Liver (tissue), 9 donors: ENCODE results near the gene HS3ST2. TPM values are rescaled to one million over a fixed set of nuclear protein-coding genes. Genes with fewer than 3 reads are reported as not detected.

Experiments
- DNase-seq: peaks from one replicate; pipeline ENCODE4 v3.0.0-alpha.2; 2017; ENCODE audit warnings: low spot score
- H3K27ac ChIP-seq, 2 donors: one replicate each; pipeline ENCODE4 v1.7.0; 2013; ENCODE audit warnings: inconsistent platforms in 2 of 2, low read length in 2 of 2, control low read depth in 1 of 2, low read depth in 1 of 2, mild to moderate bottlenecking in 1 of 2
- H3K27me3 ChIP-seq, 4 donors: one replicate each; pipeline versions ENCODE4 v1.6.1 to v1.7.0; 2013; ENCODE audit warnings: low read length in 3 of 4, inconsistent platforms in 1 of 4, mild to moderate bottlenecking in 1 of 4, moderate library complexity in 1 of 4; ENCODE audit not compliant: control insufficient read depth in 4 of 4, insufficient read depth in 4 of 4
- H3K36me3 ChIP-seq, 4 donors: one replicate each; pipeline versions ENCODE4 v1.6.1 to v1.7.0; 2013; ENCODE audit warnings: low read length in 3 of 4, mild to moderate bottlenecking in 3 of 4, low read depth in 1 of 4, moderate library complexity in 1 of 4; ENCODE audit not compliant: control insufficient read depth in 4 of 4, insufficient read depth in 3 of 4
- H3K4me1 ChIP-seq, 4 donors: one replicate each; pipeline versions ENCODE4 v1.6.1 to v1.7.0; 2013; ENCODE audit warnings: low read length in 3 of 4, mild to moderate bottlenecking in 3 of 4, moderate library complexity in 1 of 4; ENCODE audit not compliant: control insufficient read depth in 4 of 4, insufficient read depth in 4 of 4
- H3K4me3 ChIP-seq, 3 donors: one replicate each; pipeline versions ENCODE4 v1.6.1 to v1.7.0; 2013; ENCODE audit warnings: low read length in 3 of 3, control low read depth in 1 of 3, low read depth in 1 of 3, mild to moderate bottlenecking in 1 of 3
- H3K9ac ChIP-seq, 2 donors: one replicate each; pipeline ENCODE4 v1.7.0; 2013; ENCODE audit warnings: low read length in 2 of 2, mild to moderate bottlenecking in 2 of 2, moderate library complexity in 2 of 2, control low read depth in 1 of 2, low read depth in 1 of 2
- H3K9me3 ChIP-seq, 4 donors: one replicate each; pipeline versions ENCODE4 v1.6.1 to v1.7.0; 2013; ENCODE audit warnings: low read length in 3 of 4; ENCODE audit not compliant: control insufficient read depth in 4 of 4
- FOXA1 ChIP-seq: IDR thresholded peaks from 2 replicates; pipeline ENCODE4 v1.6.1; 2016; ENCODE audit warnings: antibody characterized with exemption
- FOXA2 ChIP-seq: IDR thresholded peaks from 2 replicates; pipeline ENCODE4 v1.6.1; 2016; ENCODE audit warnings: antibody characterized with exemption
- GABPA ChIP-seq, 2 donors: IDR thresholded peaks in 1 of 2; conservative IDR thresholded peaks in 1 of 2; 2 replicates each; pipeline ENCODE4 v1.6.1; 2016; ENCODE audit warnings: antibody characterized with exemption in 2 of 2, mild to moderate bottlenecking in 1 of 2, moderate library complexity in 1 of 2
- HNF4A ChIP-seq, 2 donors: conservative IDR thresholded peaks; 2 replicates each; pipeline ENCODE4 v1.6.1; 2016; ENCODE audit warnings: antibody characterized with exemption in 2 of 2, mild to moderate bottlenecking in 2 of 2
- HNF4G ChIP-seq: IDR thresholded peaks from 2 replicates; pipeline ENCODE4 v1.6.1; 2016; ENCODE audit warnings: antibody characterized with exemption
- JUND ChIP-seq, 2 donors: IDR thresholded peaks; 2 replicates each; pipeline ENCODE4 v1.6.1; 2016; ENCODE audit warnings: antibody characterized with exemption in 2 of 2
- RAD21 ChIP-seq, 2 donors: IDR thresholded peaks; 2 replicates each; pipeline ENCODE4 v1.6.1; 2016; ENCODE audit warnings: antibody characterized with exemption in 2 of 2, mild to moderate bottlenecking in 2 of 2
- SP1 ChIP-seq: IDR thresholded peaks from 2 replicates; pipeline ENCODE4 v1.6.1; 2018; ENCODE audit warnings: antibody characterized with exemption, mild to moderate bottlenecking
- TAF1 ChIP-seq: conservative IDR thresholded peaks from 2 replicates; pipeline ENCODE4 v1.6.1; 2016; ENCODE audit warnings: antibody characterized with exemption, mild to moderate bottlenecking
- YY1 ChIP-seq: IDR thresholded peaks from 2 replicates; pipeline ENCODE4 v1.6.1; 2016; ENCODE audit warnings: antibody characterized with exemption, mild to moderate bottlenecking
- WGBS: extraction: QIAGEN DNeasy Blood & Tissue Kit; methylation state at CpG from one replicate; pipeline ENCODE4 v1.1.7; 2013; 5-methylcytosine and 5-hydroxymethylcytosine counted together
- polyA plus RNA-seq, 2 donors: library from polyadenylated mRNA; stranded (reverse) in 1 of 2; unstranded in 1 of 2; fragments of 200-250 nt in 1 of 2; fragments of >200 nt in 1 of 2; fragmentation: Nextera tagmentation in 1 of 2; extraction: Ambion mirVana in 1 of 2; gene quantifications; one replicate each; pipeline versions ENCODE4 v1.2.1 to v1.2.3, GENCODE V29; 2013 to 2015
- total RNA-seq, 2 donors: library from RNA; depleted of rRNA; stranded (reverse); fragments of >200 nt; gene quantifications; one replicate each; pipeline ENCODE4 v1.2.3, GENCODE V29; 2014
- TF ChIP-seq, protein P1 (sequence below): IDR thresholded peaks from 2 replicates; pipeline ENCODE4 v1.6.1; 2016; ENCODE audit warnings: antibody characterized with exemption
- TF ChIP-seq, protein P2 (sequence below): IDR thresholded peaks from 2 replicates; pipeline ENCODE4 v1.6.1; 2016; ENCODE audit warnings: antibody characterized with exemption
- TF ChIP-seq, protein P3 (sequence below): fragments of 150-350 bp; IDR thresholded peaks from 2 replicates; pipeline ENCODE4 v1.5.1; 2017; ENCODE audit warnings: improper control_type of control experiment, low read depth, low read length; ENCODE audit not compliant: missing input control
- donor health status: healthy.
- donor health status: healthy.
- donor health status: healthy.
- donor health status: healthy.
- donor health status: healthy.

Gene HS3ST2
- total and polyA plus RNA-seq, 4 donors = 0.08 to 0.14 (median 0.09) TPM; not detected in 1

DNA sequence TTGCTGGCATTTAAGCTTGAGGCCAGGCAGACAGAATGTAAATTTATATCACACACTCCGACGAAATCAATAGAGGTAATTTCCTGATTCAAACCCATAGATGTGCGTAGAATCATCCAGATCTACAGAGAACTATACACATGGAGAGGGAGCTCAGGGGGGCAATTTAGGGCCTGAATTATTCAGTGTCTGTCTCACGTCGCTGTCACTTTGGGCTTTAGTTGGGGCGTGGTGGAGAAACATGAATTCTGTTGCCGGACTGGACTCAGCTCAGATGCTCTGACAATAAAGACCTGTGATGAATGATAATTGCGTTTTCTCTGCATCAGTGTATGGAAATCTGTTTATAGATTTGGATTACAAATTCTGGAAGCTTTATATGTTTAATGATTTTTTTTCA, 32.5 kb upstream of the HS3ST2 start:
- Histone ChIP-seq H3K4me3 (no peak overlapping the region), H3K9ac (no peak overlapping the region), H3K27ac (no peak overlapping the region), H3K9me3 (no peaks in the 10 kb centered on the region), H3K36me3 (no peaks in the 10 kb centered on the region), H3K4me1 (no peaks in the 10 kb centered on the region), H3K27me3 (peaks cover 0 to under 1% (median 0%) of the 10 kb centered on the region in 4 donors)
- TF ChIP-seq SP1 (no peak), JUND (IDR thresholded peaks at IDR 0.05) (no peak), GABPA (IDR thresholded peaks at IDR 0.05 in 1 of 2, conservative IDR thresholded peaks at IDR 0.05 in 1 of 2) (no peak)
- no peak for DNase-seq
- 78% methylated on average over 8 of the region's 8 CpGs for WGBS

GRCh38 chr16:22782314-22782713, 31.6 kb upstream of the HS3ST2 start:
- H3K4me3 ChIP-seq = no peak overlapping the region
- no peak overlapping the region for H3K27ac ChIP-seq
- H3K27me3 ChIP-seq = no peaks in the 10 kb centered on the region
- H3K9me3 ChIP-seq = no peaks in the 10 kb centered on the region
- no peak overlapping the region for H3K9ac ChIP-seq
- TF ChIP-seq SP1 (no peak), YY1 (no peak), FOXA2 (no peak), RAD21 (IDR thresholded peaks at IDR 0.05) (no peak), HNF4A (conservative IDR thresholded peaks at IDR 0.05) (no peak), JUND (IDR thresholded peaks at IDR 0.05) (no peak)
- TF ChIP-seq, protein P1, sequence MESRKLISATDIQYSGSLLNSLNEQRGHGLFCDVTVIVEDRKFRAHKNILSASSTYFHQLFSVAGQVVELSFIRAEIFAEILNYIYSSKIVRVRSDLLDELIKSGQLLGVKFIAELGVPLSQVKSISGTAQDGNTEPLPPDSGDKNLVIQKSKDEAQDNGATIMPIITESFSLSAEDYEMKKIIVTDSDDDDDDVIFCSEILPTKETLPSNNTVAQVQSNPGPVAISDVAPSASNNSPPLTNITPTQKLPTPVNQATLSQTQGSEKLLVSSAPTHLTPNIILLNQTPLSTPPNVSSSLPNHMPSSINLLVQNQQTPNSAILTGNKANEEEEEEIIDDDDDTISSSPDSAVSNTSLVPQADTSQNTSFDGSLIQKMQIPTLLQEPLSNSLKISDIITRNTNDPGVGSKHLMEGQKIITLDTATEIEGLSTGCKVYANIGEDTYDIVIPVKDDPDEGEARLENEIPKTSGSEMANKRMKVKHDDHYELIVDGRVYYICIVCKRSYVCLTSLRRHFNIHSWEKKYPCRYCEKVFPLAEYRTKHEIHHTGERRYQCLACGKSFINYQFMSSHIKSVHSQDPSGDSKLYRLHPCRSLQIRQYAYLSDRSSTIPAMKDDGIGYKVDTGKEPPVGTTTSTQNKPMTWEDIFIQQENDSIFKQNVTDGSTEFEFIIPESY = no peak
- no peak for DNase-seq
- WGBS = 32% methylated on average over 4 of the region's 4 CpGs
- no peaks in the 10 kb centered on the region for H3K4me1 ChIP-seq
- H3K36me3 ChIP-seq = no peaks in the 10 kb centered on the region

DNA sequence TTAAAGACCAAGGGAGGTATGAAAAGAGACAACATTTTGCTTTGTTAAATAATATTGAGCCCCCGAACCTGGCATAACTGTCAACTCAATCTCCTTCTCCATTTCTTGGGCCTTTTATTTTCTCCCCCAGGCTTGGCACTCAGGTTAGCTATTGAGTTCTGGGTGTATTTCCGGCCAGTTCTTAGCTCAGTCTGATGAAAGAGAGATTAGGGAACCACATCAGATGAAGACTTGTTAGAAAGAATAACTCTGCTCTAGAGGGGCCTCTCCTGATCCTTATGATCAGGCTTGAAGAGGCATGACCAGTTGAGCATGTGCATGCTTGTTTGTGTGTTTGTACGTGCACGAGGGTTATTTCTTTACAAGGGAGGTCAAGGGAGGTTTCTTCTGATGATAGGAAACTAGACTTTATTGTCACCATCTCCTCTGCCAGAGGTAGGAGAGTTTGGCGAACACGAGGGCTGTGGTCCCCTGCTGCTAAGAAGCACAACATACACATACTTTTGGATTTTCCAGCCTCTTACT, 29.2 kb upstream of the HS3ST2 start:
- Histone ChIP-seq H3K27ac (no peak overlapping the region), H3K9me3 (no peaks in the 10 kb centered on the region), H3K4me1 (no peaks in the 10 kb centered on the region), H3K9ac (no peak overlapping the region), H3K27me3 (no peaks in the 10 kb centered on the region), H3K4me3 (no peak overlapping the region), H3K36me3 (no peaks in the 10 kb centered on the region)
- DNase-seq = no peak
- TF ChIP-seq, protein P2, sequence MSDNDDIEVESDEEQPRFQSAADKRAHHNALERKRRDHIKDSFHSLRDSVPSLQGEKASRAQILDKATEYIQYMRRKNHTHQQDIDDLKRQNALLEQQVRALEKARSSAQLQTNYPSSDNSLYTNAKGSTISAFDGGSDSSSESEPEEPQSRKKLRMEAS = no peak
- TF ChIP-seq JUND (IDR thresholded peaks at IDR 0.05) (no peak), TAF1 (no peak), HNF4A (conservative IDR thresholded peaks at IDR 0.05) (no peak), YY1 (no peak), FOXA1 (no peak), HNF4G (no peak)
- TF ChIP-seq, protein P3, sequence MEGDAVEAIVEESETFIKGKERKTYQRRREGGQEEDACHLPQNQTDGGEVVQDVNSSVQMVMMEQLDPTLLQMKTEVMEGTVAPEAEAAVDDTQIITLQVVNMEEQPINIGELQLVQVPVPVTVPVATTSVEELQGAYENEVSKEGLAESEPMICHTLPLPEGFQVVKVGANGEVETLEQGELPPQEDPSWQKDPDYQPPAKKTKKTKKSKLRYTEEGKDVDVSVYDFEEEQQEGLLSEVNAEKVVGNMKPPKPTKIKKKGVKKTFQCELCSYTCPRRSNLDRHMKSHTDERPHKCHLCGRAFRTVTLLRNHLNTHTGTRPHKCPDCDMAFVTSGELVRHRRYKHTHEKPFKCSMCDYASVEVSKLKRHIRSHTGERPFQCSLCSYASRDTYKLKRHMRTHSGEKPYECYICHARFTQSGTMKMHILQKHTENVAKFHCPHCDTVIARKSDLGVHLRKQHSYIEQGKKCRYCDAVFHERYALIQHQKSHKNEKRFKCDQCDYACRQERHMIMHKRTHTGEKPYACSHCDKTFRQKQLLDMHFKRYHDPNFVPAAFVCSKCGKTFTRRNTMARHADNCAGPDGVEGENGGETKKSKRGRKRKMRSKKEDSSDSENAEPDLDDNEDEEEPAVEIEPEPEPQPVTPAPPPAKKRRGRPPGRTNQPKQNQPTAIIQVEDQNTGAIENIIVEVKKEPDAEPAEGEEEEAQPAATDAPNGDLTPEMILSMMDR = no peak
- TF ChIP-seq, protein P1 = no peak
- WGBS = 71% methylated on average over 6 of the region's 6 CpGs
